AML-193 (cell line): Measurements from ENCODE around the gene C1QL4.
"Not testable (repeated sequence)": the region's sequence is repeated elsewhere in the genome, so short reads cannot be mapped to it uniquely, and the experiment has no call there.

ENCODE experiments used
- DNase-seq, 2 experiments: peaks; one replicate each; lab custom pipeline; 2025; lab: John Stamatoyannopoulos, UW

Gene C1QL4

DNA sequence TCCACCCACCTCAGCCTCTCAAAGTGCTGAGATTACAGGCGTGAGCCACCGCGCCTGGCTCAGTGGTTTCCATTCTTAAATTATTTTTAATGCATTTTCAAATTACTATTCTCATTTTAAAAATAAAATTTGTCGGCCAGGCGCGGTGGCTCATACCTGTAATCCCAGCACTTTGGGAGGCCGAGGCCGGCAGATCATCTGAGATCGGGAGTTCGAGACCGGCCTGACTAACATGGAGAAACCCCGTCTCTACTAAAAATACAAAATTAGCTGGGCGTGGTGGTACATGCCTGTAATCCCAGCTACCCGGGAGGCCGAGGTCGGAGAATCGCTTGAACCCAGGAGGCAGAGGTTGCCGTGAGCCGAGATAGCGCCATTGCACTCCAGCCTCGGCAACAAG, 3.2 kb downstream of the C1QL4 start:
- DNase-seq: not testable (repeated sequence)

DNA sequence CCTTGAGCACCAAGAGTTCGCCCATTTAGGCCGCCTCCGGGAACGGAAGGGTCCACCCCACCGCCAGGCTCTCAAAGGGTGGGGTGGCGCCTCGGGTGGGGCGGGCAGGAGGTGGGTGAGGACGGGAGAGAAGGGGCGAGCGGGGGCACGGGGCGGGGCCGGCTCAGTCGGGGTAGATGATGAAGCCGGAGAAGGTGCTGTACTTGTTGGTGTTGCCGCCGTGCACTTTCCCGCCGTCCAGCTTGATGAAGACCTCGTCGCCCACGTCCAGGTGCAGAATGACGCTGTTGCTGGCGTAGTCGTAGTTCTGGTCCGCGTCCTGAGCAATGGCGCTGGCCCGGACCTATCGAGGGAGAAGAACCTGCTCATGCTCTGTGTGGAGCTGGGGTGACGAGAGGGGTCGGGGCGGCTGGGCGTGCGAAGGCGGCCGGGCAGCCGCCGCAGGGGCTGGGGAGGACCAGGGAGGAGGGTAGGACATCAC, 4.1 kb downstream of the C1QL4 start:
- DNase-seq: no peak

DNA sequence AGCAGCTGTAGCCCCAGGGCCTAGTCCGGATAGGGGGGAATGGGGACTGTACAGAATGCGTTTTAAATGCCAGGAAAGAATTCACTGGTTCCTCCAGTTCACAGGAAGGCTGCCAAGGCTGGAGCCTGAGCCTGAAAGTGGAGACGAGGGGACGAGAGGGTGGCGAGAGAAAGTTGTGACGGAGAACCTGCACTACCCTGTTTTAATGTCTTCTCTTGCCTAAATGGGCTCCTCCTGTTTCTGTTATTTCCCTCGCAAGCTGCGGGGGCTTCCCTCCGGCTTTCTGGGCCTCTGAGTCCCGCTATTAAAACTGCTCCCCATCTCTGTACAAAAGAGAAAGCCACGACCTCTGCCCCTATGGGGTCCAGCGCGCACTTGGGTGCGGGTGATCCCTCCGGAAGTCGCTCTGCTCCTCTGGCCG, 4.5 kb downstream of the C1QL4 start:
- DNase-seq: no peak

DNA sequence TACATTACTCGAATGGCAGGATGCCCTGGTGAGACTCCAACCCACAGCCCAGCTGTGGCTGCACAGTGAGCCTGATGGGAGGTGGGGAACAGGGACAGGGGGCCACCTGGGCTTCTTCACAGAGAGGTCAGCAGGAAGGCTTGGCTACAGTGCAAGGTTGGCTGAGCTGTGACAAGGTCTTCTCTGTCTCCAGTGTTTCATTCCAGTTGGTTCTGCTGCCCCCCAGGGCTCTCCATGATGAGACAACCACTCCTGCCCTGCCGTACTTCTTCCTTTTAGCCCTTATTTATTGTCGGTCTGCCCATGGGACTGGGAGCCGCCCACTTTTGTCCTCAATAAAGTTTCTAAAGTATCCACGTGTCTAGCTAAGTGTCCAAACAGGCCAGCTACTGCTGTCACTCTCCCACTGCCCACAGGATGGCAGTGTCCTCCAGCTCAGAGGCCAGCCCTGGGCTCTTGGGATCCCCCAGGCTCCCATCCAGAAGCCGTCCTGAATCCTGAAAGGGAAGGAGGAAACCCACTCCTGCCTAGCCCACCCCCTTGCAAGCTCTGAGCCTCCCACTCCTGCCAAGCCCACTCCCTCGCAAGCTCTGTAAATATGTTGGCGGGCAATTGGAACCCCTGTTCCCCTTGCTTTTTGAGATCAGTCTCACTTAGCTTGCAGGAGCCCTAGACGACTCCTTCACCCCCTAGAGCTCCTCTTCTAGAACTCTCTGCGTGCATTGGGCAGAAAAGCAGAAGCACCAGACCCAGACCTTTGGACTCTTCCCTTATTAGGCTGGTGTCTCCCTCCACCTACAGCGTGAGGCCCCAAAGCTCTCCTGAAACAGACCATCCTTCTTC, 5.4 kb downstream of the C1QL4 start:
- peak; percentile 8 to 26 for DNase-seq

DNA sequence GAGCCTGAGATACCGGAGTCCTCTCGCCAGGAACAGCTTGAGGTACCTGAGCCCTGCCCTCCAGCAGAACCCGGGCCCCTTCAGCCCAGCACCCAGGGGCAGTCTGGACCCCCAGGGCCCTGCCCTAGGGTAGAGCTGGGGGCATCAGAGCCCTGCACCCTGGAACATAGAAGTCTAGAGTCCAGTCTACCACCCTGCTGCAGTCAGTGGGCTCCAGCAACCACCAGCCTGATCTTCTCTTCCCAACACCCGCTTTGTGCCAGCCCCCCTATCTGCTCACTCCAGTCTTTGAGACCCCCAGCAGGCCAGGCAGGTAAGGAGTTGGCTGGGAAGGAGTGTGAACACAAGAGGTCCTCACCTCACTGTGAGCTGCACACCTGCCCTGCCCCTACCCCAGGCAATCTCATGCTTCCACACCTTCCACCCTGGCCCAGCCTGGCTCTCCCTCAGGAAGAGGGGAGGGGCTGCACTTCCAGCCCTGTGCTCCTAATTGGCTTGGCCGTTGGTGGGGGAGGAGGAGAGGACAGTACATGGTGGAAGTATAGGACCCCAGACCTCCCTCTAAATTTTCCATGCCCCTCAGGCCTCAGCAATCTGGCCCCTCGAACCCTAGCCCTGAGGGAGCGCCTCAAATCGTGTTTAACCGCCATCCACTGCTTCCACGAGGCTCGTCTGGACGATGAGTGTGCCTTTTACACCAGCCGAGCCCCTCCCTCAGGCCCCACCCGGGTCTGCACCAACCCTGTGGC, 6.2 kb downstream of the C1QL4 start:
- no peak for DNase-seq

DNA sequence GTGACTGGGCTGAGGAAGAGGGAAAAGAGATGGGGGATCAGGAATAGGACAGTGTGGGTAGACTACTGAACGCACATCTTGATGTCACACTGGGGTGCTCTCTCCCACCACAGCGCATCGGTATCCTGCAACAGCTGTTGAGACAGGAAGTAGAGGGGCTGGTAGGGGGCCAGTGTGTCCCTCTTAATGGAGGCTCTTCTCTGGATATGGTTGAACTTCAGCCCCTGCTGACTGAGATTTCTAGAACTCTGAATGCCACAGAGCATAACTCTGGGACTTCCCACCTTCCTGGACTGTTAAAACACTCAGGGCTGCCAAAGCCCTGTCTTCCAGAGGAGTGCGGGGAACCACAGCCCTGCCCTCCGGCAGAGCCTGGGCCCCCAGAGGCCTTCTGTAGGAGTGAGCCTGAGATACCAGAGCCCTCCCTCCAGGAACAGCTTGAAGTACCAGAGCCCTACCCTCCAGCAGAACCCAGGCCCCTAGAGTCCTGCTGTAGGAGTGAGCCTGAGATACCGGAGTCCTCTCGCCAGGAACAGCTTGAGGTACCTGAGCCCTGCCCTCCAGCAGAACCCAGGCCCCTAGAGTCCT, 6.9 kb downstream of the C1QL4 start:
- no peak for DNase-seq

DNA sequence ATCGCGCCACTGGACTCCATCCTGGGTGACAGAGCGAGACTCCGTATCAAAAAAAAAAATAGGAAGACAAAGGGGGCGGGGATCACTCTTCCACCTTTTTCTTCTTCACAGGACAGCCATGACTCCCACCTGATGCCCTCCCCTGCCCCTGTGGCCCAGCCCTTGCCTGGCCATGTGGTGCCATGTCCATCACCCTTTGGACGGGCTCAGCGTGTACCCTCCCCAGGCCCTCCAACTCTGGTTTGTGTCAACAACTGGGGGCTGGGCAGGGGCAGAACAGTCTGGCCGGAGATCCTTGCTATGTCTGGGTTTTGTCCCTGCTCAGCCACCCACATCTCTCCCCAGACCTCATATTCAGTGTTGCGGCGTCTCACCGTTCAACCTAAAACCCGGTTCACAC, 8.2 kb downstream of the C1QL4 start:
- DNase-seq: no peak

DNA sequence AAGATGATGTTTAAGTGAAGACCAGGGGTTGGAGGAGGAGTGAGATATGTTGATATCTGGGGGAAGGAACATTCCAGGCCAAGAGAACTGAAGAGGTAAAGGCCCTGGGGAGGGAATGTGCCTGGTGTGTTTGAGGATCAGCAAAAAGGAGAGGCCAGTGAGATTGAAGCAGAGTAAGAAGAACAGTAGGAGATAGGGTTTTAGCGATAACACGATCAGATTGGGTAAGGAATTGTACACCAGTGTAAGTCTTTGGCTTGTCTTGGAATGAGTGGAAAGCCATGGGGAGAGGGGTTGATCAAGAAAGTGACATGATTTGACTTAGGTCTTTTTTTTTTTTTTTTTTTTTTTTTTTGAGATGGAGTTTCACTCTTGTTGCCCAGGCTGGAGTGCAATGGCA, 9.1 kb downstream of the C1QL4 start:
- no peak for DNase-seq

DNA sequence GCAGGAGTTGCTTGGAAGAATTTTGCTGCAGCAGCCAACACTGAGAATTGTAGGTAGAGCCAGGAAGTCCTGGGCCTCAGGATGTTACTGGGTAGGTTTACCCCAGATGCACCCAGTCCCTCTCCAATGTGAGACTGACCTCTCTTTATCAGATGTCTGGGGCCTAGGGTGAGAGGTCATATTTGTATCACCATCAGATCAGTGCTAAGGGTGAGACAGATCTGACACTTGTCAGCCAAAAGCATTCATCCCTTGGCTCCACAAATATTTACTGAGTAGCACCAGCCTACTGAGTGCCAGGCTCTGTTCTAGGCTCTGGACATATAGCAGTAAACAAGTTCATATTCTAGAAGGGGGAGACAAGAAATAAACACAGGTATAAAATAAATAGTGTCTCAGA, 9.6 kb downstream of the C1QL4 start:
- DNase-seq: no peak

DNA sequence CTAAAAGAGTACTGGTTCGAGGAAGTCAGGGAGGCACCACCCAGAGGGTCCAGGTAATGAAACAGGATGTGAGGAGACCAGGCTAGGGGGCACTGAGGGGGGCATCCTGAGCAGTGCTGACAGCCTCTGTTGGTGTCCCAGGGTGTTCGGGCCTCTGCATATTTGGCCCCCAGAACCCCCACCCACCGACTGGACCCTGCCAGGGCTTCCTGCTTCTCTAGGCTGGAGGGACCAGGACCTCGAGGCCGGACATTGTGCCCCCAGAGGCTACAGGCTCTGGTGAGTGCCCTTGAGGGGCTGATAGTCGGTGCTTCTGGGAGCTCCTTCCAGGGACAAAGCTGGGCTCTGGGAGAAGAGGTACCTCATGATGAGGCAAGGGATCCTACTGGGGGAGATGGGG, 11.4 kb downstream of the C1QL4 start:
- no peak for DNase-seq

DNA sequence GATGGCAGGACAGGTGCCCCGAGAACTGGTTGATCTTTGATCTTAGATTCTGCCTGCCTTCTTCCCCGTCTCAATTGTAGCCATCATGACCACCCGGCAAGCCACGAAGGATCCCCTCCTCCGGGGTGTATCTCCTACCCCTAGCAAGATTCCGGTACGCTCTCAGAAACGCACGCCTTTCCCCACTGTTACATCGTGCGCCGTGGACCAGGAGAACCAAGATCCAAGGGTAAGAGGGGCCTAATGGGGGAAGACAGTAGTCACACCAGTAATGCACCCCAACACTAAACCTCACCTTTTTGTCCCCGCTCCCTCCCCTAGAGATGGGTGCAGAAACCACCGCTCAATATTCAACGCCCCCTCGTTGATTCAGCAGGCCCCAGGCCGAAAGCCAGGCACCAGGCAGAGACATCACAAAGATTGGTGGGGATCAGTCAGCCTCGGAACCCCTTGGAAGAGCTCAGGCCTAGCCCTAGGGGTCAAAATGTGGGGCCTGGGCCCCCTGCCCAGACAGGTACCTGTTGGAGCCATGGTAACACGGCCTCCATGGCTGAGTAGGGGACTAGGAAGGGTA, 13.4 kb downstream of the C1QL4 start:
- no peak for DNase-seq

DNA sequence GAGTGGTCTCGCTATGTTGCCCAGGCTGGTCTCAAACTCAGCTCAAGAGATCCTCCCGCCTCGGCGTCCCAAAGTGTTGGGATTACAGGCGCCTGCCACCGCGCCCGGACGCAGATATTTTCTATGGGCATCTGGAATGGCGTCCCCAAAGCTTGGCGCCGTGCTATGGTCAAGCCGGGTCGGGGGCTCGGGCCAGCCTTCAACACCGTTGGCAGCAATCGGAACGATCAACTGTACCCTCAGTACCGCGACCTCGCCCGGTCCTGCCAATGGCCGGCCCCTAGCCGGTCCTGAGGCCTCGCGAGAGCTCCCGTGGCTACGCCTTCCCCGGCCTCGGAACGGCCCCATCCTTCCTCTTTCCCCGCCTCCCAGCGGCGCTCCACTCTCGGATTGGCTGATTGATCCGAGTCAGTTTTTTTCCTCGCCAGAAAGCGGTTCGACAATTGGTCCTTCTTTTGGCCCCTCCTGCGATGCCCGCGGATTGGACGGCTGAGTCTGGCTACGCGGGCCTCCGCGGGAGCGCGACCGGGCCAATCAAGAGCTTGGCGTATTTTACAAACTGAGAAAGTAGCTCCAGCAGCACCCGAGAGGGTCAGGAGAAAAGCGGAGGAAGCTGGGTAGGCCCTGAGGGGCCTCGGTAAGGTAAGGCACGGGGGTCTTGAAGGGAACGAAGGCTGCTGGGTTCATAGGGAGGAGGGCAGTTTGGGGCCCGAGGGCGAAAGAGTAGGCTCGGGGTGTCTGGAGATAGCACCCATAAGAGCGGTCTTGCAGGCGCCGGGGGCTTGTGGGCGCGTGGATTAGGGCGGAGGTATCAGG, 14.1 kb downstream of the C1QL4 start, which contains the start of gene TROAP:
TSS of gene TROAP (plus strand) at position 548 of the 816 bp plus-strand sequence. CDS start 354 bp downstream, outside the sequence.
- DNase-seq: peak; percentile 97 to 98

DNA sequence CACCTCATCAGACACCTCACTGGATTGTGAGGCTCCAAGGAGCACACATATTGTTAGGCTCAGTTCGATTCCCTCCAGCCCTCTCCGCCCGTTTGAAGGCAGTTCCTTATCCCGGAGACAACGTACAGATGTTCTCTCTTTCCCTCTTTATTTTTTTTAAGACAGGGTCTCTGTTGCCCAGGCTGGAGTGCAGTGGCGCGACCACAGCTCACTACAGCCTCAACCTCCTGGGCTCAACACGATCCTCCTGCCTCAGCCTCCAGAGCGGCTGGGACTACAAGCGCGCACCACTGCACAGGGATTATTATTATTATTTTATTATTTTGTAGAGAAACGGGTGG, 14.7 kb downstream of the C1QL4 start:
- peak in 1 of 2 experiments; percentile 33 for DNase-seq

DNA sequence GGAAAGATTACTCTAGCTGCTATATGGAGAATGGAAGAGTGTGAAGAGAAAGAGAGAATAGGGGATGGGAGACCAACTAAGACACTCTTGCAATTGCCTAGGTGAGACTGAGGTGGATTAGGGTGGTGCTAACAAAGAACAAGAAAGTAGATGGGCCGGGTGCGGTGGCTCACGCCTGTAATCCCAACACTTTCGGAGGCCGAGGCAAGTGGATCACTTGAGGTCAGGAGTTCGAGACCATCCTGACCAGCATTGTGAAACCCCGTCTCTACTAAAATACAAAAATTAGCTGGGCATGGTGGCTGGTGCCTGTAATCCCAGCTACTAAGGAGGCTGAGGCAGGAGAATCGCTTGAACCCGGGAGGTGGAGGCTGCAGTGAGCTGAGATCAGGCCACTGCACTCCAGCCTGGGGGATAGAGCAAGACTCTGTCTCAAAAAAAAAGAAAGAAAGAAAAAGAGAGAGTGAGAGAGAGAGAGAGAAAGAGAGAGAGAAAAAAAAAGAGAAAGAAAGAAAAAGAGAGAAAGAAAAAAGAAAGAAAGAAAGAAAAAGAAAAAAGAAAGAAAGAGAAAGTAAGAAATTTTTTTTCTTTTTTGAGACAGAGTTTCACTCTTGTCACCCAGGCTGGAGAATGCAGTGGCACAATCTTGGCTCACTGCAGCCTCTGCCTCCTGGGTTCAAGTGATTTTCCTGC, 16.4 kb downstream of the C1QL4 start:
- not testable (repeated sequence) for DNase-seq

DNA sequence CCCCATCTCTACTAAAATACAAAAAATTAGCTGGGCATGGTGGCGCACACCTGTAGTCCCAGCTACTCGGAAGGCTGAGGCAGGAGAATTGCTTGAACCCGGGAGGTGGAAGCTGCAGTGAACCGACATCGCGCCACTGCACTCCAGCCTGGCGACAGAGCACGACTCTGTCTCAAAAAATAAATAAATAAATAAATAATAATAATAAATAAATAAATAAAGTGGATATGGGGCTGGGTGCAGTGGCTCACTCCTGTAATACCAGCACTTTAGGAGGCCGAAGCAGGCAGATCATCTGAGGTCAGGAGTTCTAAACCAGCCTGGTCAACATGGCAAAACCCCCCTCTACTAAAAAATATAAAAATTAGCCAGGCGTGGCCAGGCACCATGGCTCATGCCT, 19.9 kb downstream of the C1QL4 start:
- DNase-seq: not testable (repeated sequence)

DNA sequence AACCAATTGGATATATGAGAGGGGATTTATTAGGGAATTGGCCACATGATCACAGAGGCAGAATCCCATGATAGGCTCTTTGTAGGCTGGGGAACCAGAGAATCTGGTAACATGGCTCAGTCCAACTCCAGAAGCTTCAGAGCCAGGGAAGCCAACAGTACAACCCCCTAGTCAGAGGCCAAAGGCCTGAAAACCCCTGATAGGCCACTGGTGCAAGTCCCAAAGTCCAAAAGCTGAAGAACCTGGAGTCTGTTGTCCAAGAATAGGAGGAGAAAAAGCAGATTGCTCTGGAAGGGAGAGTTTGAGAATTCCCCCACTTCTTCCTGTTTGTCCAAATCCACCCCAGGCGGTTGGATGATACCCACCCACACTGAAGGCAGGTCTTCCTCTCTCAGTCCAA, 22.2 kb downstream of the C1QL4 start:
- DNase-seq: no peak

DNA sequence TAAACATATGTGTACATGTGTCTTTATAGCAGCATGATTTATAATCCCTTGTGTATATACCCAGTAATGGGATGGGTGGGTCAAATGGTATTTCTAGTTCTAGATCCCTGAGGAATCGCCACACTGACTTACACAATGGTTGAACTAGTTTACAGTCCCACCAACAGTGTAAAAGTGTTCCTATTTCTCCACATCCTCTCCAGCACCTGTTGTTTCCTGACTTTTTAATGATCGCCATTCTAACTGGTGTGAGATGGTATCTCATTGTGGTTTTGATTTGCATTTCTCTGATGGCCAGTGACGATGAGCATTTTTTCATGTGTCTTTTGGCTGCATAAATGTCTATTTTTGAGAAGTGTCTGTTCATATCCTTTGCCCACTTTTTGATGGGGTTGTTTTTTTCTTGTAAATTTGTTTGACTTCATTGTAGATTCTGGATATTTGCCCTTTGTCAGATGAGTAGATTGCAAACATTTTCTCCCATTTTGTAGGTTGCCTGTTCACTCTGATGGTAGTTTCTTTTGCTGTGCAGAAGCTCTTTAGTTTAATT, 26.5 kb downstream of the C1QL4 start:
- DNase-seq: not testable (repeated sequence)

DNA sequence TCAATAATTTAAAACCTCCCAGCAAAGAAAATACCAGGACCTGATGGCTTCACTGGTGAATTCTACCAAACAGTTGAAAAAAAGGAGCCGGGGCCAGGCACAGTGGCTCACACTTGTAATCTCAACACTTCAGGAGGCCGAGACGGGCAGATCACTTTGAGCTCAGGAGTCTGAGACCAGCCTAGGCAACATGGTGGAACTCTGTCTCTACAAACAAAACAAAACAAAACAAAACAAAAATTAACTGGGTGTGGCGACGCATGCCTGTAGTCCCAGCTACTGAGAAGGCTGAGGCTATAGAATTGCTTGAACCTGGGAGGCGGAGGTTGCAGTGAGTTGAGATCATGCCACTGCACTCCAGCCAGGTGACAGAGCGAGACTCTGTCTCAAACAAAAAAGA, 27.6 kb downstream of the C1QL4 start:
- DNase-seq: no peak

DNA sequence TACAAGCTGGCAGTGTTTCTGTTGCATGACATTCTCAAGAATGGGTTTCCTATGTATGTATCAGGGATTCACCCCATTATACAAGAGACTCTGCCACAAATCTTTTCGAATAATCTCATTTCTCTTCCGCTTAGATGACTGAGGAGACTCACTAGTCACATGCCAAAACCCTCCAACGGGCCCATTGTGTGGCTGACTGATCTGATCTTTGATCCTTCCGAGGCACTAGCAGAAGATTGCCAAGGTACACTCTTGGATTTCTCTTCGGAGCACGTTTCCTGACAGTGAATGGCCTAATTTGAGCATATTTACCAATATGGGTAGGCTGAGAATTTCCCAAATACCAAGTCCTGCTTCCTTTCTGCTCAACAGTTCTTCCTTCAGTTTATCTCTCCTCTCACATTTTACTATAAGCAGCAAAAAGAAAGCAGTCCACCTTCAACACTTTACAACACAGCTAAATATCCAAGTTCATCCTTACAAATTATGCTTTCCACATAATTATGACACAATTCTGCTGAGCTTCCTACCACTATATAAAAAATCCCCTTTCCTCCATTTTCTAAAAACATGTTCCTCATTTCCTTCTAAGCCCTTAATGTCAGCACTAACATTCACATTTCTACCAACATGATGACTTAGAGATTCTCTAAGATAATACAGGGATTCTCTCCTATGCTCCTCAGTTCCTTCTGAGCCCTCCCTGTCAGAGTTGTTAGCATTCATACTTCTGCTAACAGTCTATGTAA, 31.1 kb downstream of the C1QL4 start:
- peak; percentile 18 to 33 for DNase-seq

DNA sequence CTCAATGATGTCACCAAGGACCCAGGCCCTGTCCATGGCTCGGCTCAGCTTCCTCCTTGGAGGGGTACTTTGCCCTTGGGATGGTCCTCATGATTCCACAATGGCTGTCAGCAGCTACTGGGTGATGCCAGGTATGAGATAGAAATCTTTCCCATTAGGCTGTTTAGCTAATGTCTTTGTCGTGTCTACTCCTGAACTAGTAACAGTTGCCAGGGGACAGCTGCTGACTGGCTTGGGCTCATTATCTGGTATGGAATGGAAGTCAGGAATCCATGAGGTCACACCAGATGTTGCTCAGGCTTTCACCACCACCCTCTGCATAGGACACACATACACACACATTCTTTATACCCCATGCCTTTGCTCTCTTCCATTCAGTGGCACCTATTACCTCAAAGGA, 32.8 kb downstream of the C1QL4 start:
- DNase-seq: no peak
